Measurements from ENCODE around the gene HSPA1A.
A peak's percentile ranks its signal among the peaks of the same experiment; 100 is the strongest.
"Not testable (repeated sequence)": the region's sequence is repeated elsewhere in the genome, so short reads cannot be mapped to it uniquely, and the experiment has no call there.

HSPA1A gene

DNA sequence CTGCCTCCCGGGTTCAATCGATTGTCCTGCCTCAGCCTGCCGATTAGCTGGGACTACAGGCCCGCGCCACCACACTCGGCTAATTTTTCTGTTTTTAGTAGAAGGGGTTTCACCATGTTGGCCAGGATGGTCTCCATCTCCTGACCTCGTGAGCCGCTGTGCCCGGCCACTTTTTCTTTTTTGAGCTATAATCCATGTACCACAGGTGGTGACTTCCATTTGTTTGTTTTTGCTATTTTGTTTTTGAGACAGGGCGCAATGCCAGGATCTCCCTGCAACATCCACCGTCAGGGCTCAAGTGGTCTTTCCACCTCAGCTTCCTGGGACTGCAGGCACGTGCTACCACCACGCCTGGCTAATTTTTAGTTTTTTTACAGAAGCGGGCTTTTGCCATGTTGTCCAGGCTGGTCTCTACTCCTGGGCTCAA lies 20.7 kb downstream of the HSPA1A start:
- H3K4me3 ChIP-seq (ENCODE audit: low read depth, low read length): peak overlapping the region; percentile 66
- TF ChIP-seq, protein P1, sequence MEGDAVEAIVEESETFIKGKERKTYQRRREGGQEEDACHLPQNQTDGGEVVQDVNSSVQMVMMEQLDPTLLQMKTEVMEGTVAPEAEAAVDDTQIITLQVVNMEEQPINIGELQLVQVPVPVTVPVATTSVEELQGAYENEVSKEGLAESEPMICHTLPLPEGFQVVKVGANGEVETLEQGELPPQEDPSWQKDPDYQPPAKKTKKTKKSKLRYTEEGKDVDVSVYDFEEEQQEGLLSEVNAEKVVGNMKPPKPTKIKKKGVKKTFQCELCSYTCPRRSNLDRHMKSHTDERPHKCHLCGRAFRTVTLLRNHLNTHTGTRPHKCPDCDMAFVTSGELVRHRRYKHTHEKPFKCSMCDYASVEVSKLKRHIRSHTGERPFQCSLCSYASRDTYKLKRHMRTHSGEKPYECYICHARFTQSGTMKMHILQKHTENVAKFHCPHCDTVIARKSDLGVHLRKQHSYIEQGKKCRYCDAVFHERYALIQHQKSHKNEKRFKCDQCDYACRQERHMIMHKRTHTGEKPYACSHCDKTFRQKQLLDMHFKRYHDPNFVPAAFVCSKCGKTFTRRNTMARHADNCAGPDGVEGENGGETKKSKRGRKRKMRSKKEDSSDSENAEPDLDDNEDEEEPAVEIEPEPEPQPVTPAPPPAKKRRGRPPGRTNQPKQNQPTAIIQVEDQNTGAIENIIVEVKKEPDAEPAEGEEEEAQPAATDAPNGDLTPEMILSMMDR (IDR thresholded peaks at IDR 0.05; ENCODE audit: borderline replicate concordance, insufficient read depth, low read depth, low read length): no peak

DNA sequence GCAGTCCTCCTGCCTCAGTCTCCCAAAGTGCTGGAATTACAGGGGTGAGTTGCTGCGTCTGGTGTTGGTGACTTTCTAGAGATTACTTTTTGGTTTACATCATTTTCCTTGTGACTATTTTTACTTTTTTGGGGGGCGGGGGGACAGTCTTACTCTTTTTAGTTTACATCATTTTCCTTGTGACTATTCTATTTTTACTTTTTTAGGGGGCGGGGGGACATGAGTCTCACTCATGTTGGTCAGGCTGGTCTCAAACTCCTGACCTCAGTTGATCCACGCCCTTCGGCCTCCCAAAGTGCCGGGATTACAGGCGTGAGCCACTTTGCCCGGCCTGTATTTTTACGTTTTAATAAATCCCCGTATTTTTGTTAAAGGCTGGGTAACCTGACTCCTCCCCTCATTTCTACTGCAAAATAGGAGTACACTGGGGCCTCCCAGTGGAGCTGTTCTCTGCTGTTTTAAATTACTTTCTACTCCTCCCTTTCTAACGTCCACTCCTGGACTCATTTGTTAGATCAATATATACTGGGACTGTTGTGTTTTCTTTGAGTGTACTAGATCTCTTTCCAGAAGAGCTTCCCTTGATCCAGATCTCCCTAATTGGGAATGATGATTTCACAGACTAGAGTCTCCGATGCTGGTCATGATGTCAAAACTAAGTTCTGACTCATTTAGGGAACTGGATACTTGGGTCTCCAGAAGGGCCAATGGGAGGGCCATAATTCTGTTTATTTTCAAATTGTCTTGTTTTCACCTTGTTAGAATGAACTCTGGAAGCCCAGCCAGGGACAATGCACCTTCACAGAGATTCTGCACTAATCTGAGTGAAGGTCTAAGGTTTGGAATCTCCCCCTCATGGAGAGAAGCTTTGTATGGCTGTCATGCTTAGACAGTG lies 21.4 kb downstream of the HSPA1A start:
- H3K4me3 ChIP-seq (ENCODE audit: low read depth, low read length): peak overlapping the region; percentile 66
- TF ChIP-seq, protein P1 (IDR thresholded peaks at IDR 0.05; ENCODE audit: borderline replicate concordance, insufficient read depth, low read depth, low read length): no peak

DNA sequence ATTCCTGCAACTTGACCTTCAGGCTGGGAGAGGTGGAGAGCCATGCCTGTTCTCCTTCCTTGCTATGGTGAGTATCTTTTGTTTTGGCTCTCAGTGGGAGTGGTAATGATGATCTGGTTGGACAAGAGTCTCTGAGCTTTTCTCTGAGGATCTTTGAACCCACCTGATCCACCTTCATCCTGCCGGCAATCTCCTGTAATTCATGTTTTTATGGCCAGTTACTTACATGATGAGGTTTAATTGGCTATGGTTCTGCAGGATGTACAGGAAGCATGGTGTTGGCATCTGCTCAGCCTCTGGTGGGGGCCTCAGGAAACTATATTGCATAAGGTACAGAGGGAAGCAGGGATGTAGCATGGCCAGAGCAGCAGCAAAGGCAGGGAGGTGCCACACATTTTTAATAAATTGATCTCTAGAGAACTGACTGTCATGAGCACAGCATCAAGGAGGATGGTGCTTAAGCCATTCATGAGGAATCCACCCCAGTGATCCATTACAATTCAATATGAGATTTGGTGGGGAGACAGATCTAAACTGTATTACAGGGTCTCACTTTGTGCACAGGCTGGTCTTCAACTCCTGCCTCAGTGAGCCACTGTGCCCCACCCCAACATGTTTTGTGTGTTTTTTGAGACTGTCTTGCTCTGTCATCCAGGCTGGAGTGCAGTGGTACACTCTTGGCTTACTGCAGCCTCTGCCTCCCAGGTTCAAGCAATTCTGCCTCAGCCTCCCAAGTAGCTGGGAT lies 22.2 kb downstream of the HSPA1A start:
- TF ChIP-seq, protein P1 (IDR thresholded peaks at IDR 0.05; ENCODE audit: borderline replicate concordance, insufficient read depth, low read depth, low read length): no peak
- H3K4me3 ChIP-seq (ENCODE audit: low read depth, low read length): peak overlapping the region; percentile 66

DNA sequence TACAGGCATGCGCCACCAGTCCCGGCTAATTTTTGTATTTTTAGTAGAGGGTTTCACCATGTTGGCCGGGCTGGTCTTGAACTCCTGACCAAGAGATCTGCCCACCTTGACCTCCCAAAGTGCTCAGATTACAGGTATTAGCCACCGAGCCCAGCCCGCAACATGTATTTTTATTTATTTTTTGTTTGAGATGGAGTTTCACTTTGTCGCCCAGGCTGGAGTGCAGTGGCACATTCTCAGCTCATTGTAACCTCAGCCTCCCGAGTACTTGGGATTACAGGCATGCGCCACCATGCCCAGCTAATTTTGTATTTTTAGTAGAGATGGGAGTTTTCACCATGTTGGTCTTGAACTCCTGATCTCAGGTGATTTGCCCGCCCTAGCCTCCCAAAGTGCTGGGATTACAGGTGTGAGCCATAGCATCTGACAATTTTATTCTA lies 22.8 kb downstream of the HSPA1A start:
- H3K4me3 ChIP-seq (ENCODE audit: low read depth, low read length): not testable (repeated sequence)

DNA sequence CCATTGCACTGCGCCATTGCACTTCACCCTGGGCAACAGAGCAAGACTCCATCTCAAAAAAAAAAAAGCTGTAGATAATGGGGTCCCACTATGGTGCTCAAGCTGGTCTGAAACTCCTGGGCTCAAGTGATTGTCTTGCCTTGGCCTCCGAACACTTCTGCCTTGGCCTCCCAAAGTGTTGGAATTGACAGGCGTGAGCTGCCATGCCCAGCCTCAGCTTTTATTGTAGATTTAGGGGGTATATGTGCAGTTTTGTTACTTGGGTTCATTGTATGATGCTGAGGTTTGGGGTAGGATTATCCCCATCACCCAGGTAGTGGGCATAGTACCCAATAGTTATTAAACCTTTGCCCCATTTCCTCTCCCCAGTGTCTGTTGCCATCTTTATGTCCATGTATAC lies 23.6 kb downstream of the HSPA1A start:
- TF ChIP-seq, protein P1 (IDR thresholded peaks at IDR 0.05; ENCODE audit: borderline replicate concordance, insufficient read depth, low read depth, low read length): no peak
- H3K4me3 ChIP-seq (ENCODE audit: low read depth, low read length): no peak overlapping the region

- not testable (repeated sequence) for H3K4me3 ChIP-seq (ENCODE audit: low read depth, low read length)
Measured at GRCh38 chr6:31839779-31840126, 24.4 kb downstream of the HSPA1A start.

GRCh38 chr6:31842053-31842452 lies 26.7 kb downstream of the HSPA1A start:
- no peak overlapping the region for H3K4me3 ChIP-seq (ENCODE audit: low read depth, low read length)
- TF ChIP-seq, protein P1 (IDR thresholded peaks at IDR 0.05; ENCODE audit: borderline replicate concordance, insufficient read depth, low read depth, low read length): no peak

GRCh38 chr6:31844507-31844906 lies 29.2 kb downstream of the HSPA1A start:
- TF ChIP-seq, protein P1 (IDR thresholded peaks at IDR 0.05; ENCODE audit: borderline replicate concordance, insufficient read depth, low read depth, low read length): no peak
- no peak overlapping the region for H3K4me3 ChIP-seq (ENCODE audit: low read depth, low read length)
